ENCODE data around the gene NUAK1. TPM values are rescaled to one million over a fixed set of nuclear protein-coding genes. Genes with fewer than 3 reads are reported as not detected.

The NUAK1 gene
- total RNA-seq, 2 donors from 2014 or later = 16.9 to 30.1 TPM

DNA sequence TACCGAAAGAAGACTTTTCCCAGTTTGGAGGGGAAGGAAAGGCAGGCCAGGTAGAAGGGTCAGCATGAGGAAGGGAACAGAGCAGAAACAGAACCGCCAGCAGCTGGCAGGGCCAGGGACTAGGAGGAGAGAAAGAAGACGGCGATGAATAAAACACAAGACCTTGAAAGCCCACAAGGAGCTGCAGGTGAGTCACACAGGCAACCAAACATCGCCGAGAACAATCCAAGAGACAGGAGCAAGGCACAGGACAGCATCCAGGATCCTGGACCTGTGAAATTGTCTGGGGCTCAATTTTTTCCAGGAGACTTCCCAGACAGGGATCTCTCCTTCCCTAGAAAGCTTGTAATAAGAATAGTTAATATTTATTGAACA is 47.3 kb downstream of the NUAK1 start:
- DNase-seq (ENCODE audit: low spot score) = no peak
- H3K27me3 ChIP-seq = no peaks in the 10 kb centered on the region
- H3K4me3 ChIP-seq = no peak overlapping the region
- no peaks in the 10 kb centered on the region for H3K9me3 ChIP-seq
- peaks cover under 1% of the 10 kb centered on the region for H3K36me3 ChIP-seq
- TF ChIP-seq, protein P1, sequence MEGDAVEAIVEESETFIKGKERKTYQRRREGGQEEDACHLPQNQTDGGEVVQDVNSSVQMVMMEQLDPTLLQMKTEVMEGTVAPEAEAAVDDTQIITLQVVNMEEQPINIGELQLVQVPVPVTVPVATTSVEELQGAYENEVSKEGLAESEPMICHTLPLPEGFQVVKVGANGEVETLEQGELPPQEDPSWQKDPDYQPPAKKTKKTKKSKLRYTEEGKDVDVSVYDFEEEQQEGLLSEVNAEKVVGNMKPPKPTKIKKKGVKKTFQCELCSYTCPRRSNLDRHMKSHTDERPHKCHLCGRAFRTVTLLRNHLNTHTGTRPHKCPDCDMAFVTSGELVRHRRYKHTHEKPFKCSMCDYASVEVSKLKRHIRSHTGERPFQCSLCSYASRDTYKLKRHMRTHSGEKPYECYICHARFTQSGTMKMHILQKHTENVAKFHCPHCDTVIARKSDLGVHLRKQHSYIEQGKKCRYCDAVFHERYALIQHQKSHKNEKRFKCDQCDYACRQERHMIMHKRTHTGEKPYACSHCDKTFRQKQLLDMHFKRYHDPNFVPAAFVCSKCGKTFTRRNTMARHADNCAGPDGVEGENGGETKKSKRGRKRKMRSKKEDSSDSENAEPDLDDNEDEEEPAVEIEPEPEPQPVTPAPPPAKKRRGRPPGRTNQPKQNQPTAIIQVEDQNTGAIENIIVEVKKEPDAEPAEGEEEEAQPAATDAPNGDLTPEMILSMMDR (IDR thresholded peaks at IDR 0.05) = no peak
- peaks cover 0 to 64% of the 10 kb centered on the region in 2 donors for H3K4me1 ChIP-seq
- peak overlapping the region; percentile 77 to 91 for H3K27ac ChIP-seq

DNA sequence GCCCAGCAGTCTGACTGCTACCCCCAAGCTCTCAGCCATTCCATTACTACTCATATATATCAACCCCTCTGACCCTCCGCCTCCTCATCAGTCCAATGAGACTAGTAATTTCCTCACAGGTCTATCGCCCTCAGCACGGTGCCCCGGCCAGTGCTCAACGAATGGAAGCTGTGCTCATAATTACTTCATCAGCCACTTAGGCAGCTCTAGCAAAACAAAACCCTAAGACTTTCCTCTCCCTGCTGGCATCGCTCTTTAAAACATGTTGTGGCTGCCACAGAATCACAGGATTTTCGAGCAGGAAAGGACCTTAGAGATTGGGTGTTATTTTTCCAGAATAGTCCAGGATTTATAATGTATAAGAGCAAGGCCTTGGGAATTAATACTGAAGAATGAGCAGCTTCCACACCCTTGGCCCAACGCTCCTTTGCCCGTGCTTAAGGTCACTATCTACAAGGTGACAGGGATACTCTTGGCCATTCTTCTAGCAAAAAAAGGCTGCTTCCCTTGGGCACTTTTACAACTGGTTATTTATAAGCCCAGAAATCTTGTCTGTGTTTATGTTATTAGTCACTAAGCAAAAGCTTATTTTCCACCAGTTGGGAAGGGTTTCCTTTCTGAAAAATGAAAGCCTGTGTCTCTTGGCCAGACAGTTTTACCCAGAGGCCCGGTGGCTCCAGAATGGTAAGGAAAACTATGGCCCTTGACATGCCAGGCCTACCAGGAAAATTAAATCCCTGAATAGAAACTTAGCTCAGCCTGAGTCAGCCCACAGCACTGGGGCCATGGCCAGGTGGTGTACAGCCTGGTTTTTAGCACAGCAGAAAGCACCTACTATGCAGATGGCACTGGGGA is 47.9 kb downstream of the NUAK1 start:
- H3K4me3 ChIP-seq = no peak overlapping the region
- peaks cover 4% of the 10 kb centered on the region for H3K36me3 ChIP-seq
- TF ChIP-seq, protein P1 (IDR thresholded peaks at IDR 0.05) = no peak
- no peaks in the 10 kb centered on the region for H3K9me3 ChIP-seq
- peak; percentile 85 for DNase-seq (ENCODE audit: low spot score)
- no peaks in the 10 kb centered on the region for H3K27me3 ChIP-seq
- peaks cover 0 to 58% of the 10 kb centered on the region in 2 donors for H3K4me1 ChIP-seq
- H3K27ac ChIP-seq = peak overlapping the region; percentile 77 to 91

DNA sequence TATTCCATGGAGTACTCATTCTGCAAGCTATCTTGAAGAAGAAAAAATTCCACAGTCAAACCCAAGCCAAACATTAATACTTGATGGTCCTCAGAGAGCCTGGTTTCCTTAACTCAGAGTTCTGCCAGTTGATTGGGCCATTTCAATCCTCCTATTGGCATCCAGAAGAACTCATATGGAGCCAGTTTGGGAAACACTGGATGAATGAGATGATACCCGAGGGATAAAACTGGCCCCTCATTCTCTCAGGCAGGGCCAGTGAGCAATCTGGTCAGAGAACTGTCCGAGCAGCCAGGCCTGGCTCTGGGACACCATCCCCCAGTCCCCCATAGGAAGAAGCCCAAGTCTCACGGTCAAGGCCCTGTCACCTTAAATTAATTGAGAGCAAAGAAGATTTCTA is 48.8 kb downstream of the NUAK1 start:
- TF ChIP-seq, protein P1 (IDR thresholded peaks at IDR 0.05) = no peak
- H3K9me3 ChIP-seq = no peaks in the 10 kb centered on the region
- no peak for DNase-seq (ENCODE audit: low spot score)
- H3K4me3 ChIP-seq = no peak overlapping the region
- H3K27ac ChIP-seq = peak overlapping the region; percentile 77 to 91
- H3K36me3 ChIP-seq = peaks cover 4% of the 10 kb centered on the region
- peaks cover 0 to 49% of the 10 kb centered on the region in 2 donors for H3K4me1 ChIP-seq
- no peaks in the 10 kb centered on the region for H3K27me3 ChIP-seq

DNA sequence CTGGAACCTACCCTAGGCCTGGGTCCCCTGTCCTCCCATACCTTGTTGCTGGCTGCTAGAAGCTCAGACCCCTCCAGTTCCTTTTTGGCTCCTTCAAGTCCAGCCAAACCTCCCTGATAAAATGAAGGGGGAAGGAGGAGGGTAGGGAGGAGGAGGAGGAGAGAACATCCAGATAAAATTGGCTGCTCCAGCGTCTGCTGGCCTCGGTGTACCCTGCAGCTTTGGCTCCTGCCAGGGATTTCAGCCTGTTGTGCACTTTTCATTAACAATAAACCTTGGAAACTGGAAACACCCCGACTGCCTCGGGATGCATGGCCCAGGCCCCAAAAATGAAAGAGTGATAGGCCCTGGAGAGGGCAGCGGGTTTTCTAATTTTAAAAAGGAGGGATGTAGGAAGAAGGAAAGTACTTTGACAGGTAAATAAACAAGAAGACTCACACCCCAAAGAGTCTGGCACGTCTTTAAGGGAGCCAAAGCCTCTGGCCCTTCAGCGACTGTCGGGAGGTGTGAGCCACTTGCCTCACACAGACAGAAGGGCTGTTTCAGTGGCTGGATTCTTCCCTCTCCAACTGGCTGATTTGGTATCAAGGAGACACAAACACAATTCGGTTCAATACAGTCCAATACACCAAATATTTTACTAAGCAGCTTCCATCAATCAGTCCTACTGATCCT is 49.8 kb downstream of the NUAK1 start:
- H3K27ac ChIP-seq = peak overlapping the region; percentile 77 to 91
- no peaks in the 10 kb centered on the region for H3K27me3 ChIP-seq
- DNase-seq (ENCODE audit: low spot score) = no peak
- no peak overlapping the region for H3K4me3 ChIP-seq
- TF ChIP-seq, protein P1 (IDR thresholded peaks at IDR 0.05) = no peak
- H3K9me3 ChIP-seq = no peaks in the 10 kb centered on the region
- H3K36me3 ChIP-seq = peaks cover 6% of the 10 kb centered on the region
- peaks cover 0 to 50% of the 10 kb centered on the region in 2 donors for H3K4me1 ChIP-seq

DNA sequence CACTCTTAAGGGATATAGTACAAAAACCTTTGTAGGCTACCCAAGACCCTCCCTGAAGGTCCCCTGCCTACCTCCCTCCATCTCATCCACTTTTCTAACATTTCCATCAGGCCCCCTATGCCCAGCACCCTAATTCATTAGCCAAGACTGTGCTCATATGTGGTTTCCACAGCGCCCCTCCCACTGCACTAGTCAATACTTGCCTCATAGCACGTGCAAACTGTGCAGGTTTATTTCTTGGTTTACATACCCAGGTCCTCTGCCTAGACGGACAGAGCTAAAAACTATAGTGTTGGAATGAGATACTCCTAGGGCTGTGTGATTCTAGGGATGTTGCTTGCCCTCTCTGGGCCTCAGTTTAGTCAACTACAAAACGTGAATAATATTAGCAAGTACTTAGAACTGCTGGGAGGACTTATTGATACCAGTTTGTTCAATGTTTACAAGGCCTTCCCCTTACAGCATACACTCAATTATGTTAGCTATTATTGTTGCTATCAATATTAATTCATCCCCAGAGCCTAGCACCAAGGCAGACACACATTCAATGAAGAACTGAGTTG is 50.4 kb downstream of the NUAK1 start:
- Histone ChIP-seq H3K4me1 (peaks cover 0 to 47% of the 10 kb centered on the region in 2 donors), H3K27ac (peak overlapping the region; percentile 77 to 91), H3K9me3 (no peaks in the 10 kb centered on the region), H3K36me3 (peaks cover 12% of the 10 kb centered on the region), H3K4me3 (no peak overlapping the region), H3K27me3 (no peaks in the 10 kb centered on the region)
- TF ChIP-seq, protein P1 (IDR thresholded peaks at IDR 0.05) = no peak
- DNase-seq (ENCODE audit: low spot score) = no peak

Measured in right atrium auricular region (tissue), 2 donors.